ENCODE measurements around the gene MAP10.

Gene MAP10

GRCh38 chr1:232795497-232796053 is 9.6 kb upstream of the MAP10 start:
- DNase-seq (ENCODE audit: low read depth): no peak

- DNase-seq (ENCODE audit: low read depth): no peak
These were observed 7.2 kb upstream of the MAP10 start for GRCh38 chr1:232797856-232798510.

GRCh38 chr1:232798920-232799319 is 6.3 kb upstream of the MAP10 start:
- DNase-seq (ENCODE audit: low read depth): no peak

GRCh38 chr1:232806186-232806510 is 932 bp downstream of the MAP10 start:
- DNase-seq (ENCODE audit: low read depth): no peak

- no peak for DNase-seq (ENCODE audit: low read depth)
These were observed 5.6 kb downstream of the MAP10 start for GRCh38 chr1:232810856-232811255.

GRCh38 chr1:232812560-232812959 is 7.3 kb downstream of the MAP10 start:
- DNase-seq (ENCODE audit: low read depth): no peak

GRCh38 chr1:232813097-232813496 is 7.9 kb downstream of the MAP10 start:
- no peak for DNase-seq (ENCODE audit: low read depth)

GRCh38 chr1:232813760-232814159 is 8.5 kb downstream of the MAP10 start:
- no peak for DNase-seq (ENCODE audit: low read depth)

GRCh38 chr1:232816324-232816723 is 11.1 kb downstream of the MAP10 start:
- no peak for DNase-seq (ENCODE audit: low read depth)

GRCh38 chr1:232818040-232818439 is 12.8 kb downstream of the MAP10 start:
- DNase-seq (ENCODE audit: low read depth): no peak

GRCh38 chr1:232820431-232820830 is 15.2 kb downstream of the MAP10 start:
- DNase-seq (ENCODE audit: low read depth): no peak

- no peak for DNase-seq (ENCODE audit: low read depth)
These were observed 17.3 kb downstream of the MAP10 start for GRCh38 chr1:232822530-232822929.

- DNase-seq (ENCODE audit: low read depth): no peak
These were observed 21.1 kb downstream of the MAP10 start for GRCh38 chr1:232826318-232826717.

- no peak for DNase-seq (ENCODE audit: low read depth)
These were observed 25.4 kb downstream of the MAP10 start for GRCh38 chr1:232830661-232831060.

GRCh38 chr1:232831895-232832294 is 26.7 kb downstream of the MAP10 start:
- DNase-seq (ENCODE audit: low read depth): no peak

GRCh38 chr1:232834066-232834465 is 28.9 kb downstream of the MAP10 start:
- no peak for DNase-seq (ENCODE audit: low read depth)

GRCh38 chr1:232835166-232835565 is 29.9 kb downstream of the MAP10 start:
- no peak for DNase-seq (ENCODE audit: low read depth)

GRCh38 chr1:232837087-232837486 is 31.9 kb downstream of the MAP10 start:
- DNase-seq (ENCODE audit: low read depth): no peak

GRCh38 chr1:232841823-232842565 is 36.8 kb downstream of the MAP10 start:
- DNase-seq (ENCODE audit: low read depth): no peak

GRCh38 chr1:232844791-232845190 is 39.6 kb downstream of the MAP10 start:
- DNase-seq (ENCODE audit: low read depth): no peak

GRCh38 chr1:232845406-232845955 is 40.3 kb downstream of the MAP10 start:
- no peak for DNase-seq (ENCODE audit: low read depth)

GRCh38 chr1:232851532-232851931 is 46.3 kb downstream of the MAP10 start:
- DNase-seq (ENCODE audit: low read depth): no peak
